Subcutaneous abdominal adipose tissue (tissue), 5 donors: ENCODE measurements around the gene FIGLA.

Experiments used
- H3K27ac ChIP-seq: one replicate; pipeline ENCODE4 v1.7.0; 2013; ENCODE audit warnings: low read depth, mild to moderate bottlenecking, inconsistent platforms, low read length, moderate library complexity
- H3K27me3 ChIP-seq, 5 donors: one replicate each; pipeline ENCODE4 v1.7.0; 2013; ENCODE audit warnings: low read length in 5 of 5, inconsistent platforms in 1 of 5; ENCODE audit not compliant: control insufficient read depth in 5 of 5, insufficient read depth in 4 of 5
- H3K36me3 ChIP-seq, 5 donors: one replicate each; pipeline ENCODE4 v1.7.0; 2013; ENCODE audit warnings: low read length in 5 of 5; ENCODE audit not compliant: control insufficient read depth in 5 of 5, insufficient read depth in 5 of 5
- H3K4me1 ChIP-seq, 5 donors: one replicate each; pipeline ENCODE4 v1.7.0; 2013; ENCODE audit warnings: low read length in 5 of 5, mild to moderate bottlenecking in 3 of 5, moderate library complexity in 1 of 5; ENCODE audit not compliant: control insufficient read depth in 5 of 5, insufficient read depth in 5 of 5
- H3K4me3 ChIP-seq, 5 donors: one replicate each; pipeline ENCODE4 v1.7.0; 2013; ENCODE audit warnings: low read length in 5 of 5, low read depth in 1 of 5
- H3K9ac ChIP-seq, 5 donors: one replicate each; pipeline ENCODE4 v1.7.0; 2013; ENCODE audit warnings: low read length in 5 of 5, mild to moderate bottlenecking in 4 of 5, moderate library complexity in 3 of 5
- H3K9me3 ChIP-seq, 5 donors: one replicate each; pipeline ENCODE4 v1.7.0; 2013; ENCODE audit warnings: low read length in 5 of 5; ENCODE audit not compliant: control insufficient read depth in 5 of 5
- donor health status: healthy.
- donor health status: healthy.
- donor health status: healthy.
- donor health status: healthy.
- donor health status: healthy.

Gene FIGLA

GRCh38 chr2:70790136-70790828 is at the start of gene FIGLA:
FIGLA (minus strand) TSS chr2:70790643; CDS start chr2:70790638, 5 bp downstream.
- Histone ChIP-seq H3K9me3 (no peaks in the 10 kb centered on the region), H3K36me3 (no peaks in the 10 kb centered on the region), H3K27me3 (peaks cover 7 to 38% (median 25%) of the 10 kb centered on the region in 5 donors), H3K4me3 (peak within 1 kb of the TSS; percentile 39 to 61 (median 51)), H3K9ac (peak within 1 kb of the TSS in 1 of 5 donors; percentile 30), H3K27ac (no peak within 1 kb of the TSS), H3K4me1 (peaks cover 0 to 12% (median 11%) of the 10 kb centered on the region in 5 donors)

GRCh38 chr2:70837980-70838925 is 47.8 kb upstream of the FIGLA start:
- no peaks in the 10 kb centered on the region for H3K9me3 ChIP-seq
- no peak overlapping the region for H3K4me3 ChIP-seq
- H3K4me1 ChIP-seq: peaks cover 0 to 9% (median 8%) of the 10 kb centered on the region in 5 donors
- no peak overlapping the region for H3K27ac ChIP-seq
- H3K36me3 ChIP-seq: no peaks in the 10 kb centered on the region
- H3K27me3 ChIP-seq: peaks cover 0 to 5% (median 0%) of the 10 kb centered on the region in 5 donors
- H3K9ac ChIP-seq: no peak overlapping the region

- no peaks in the 10 kb centered on the region for H3K36me3 ChIP-seq
- no peak within 1 kb of the TSS for H3K9ac ChIP-seq
- H3K4me3 ChIP-seq: no peak within 1 kb of the TSS
- peaks cover 0 to 12% (median 11%) of the 10 kb centered on the region in 5 donors for H3K4me1 ChIP-seq
- H3K27ac ChIP-seq: no peak within 1 kb of the TSS
- H3K9me3 ChIP-seq: no peaks in the 10 kb centered on the region
- no peaks in the 10 kb centered on the region for H3K27me3 ChIP-seq
These were observed 45.2 kb upstream of the FIGLA start, which contains the start of gene CD207 for GRCh38 chr2:70835643-70836042. CD207 (minus strand) TSS chr2:70835816; CDS start chr2:70835776, 40 bp downstream.

GRCh38 chr2:70834881-70835280 is 44.4 kb upstream of the FIGLA start:
- Histone ChIP-seq H3K9ac (no peak overlapping the region), H3K4me3 (no peak overlapping the region), H3K27ac (no peak overlapping the region), H3K4me1 (peaks cover 2 to 20% (median 18%) of the 10 kb centered on the region in 5 donors), H3K27me3 (no peaks in the 10 kb centered on the region), H3K9me3 (no peaks in the 10 kb centered on the region), H3K36me3 (no peaks in the 10 kb centered on the region)

GRCh38 chr2:70834106-70834505 is 43.7 kb upstream of the FIGLA start:
- Histone ChIP-seq H3K9me3 (no peaks in the 10 kb centered on the region), H3K36me3 (no peaks in the 10 kb centered on the region), H3K4me3 (no peak overlapping the region), H3K4me1 (peaks cover 3 to 25% (median 24%) of the 10 kb centered on the region in 5 donors), H3K9ac (no peak overlapping the region), H3K27me3 (no peaks in the 10 kb centered on the region), H3K27ac (no peak overlapping the region)

- H3K27ac ChIP-seq: no peak overlapping the region
- H3K27me3 ChIP-seq: no peaks in the 10 kb centered on the region
- H3K9ac ChIP-seq: no peak overlapping the region
- no peaks in the 10 kb centered on the region for H3K36me3 ChIP-seq
- H3K9me3 ChIP-seq: no peaks in the 10 kb centered on the region
- H3K4me3 ChIP-seq: no peak overlapping the region
- peaks cover 4 to 24% (median 20%) of the 10 kb centered on the region in 5 donors for H3K4me1 ChIP-seq
These were observed 42.8 kb upstream of the FIGLA start for GRCh38 chr2:70833246-70833645.

GRCh38 chr2:70832386-70832785 is 41.9 kb upstream of the FIGLA start:
- H3K27ac ChIP-seq: no peak overlapping the region
- H3K4me3 ChIP-seq: no peak overlapping the region
- no peaks in the 10 kb centered on the region for H3K27me3 ChIP-seq
- H3K4me1 ChIP-seq: peaks cover 4 to 27% (median 23%) of the 10 kb centered on the region in 5 donors
- no peak overlapping the region for H3K9ac ChIP-seq
- no peaks in the 10 kb centered on the region for H3K9me3 ChIP-seq
- H3K36me3 ChIP-seq: no peaks in the 10 kb centered on the region

- Histone ChIP-seq H3K27ac (no peak overlapping the region), H3K4me1 (peaks cover 4 to 27% (median 23%) of the 10 kb centered on the region in 5 donors), H3K9me3 (no peaks in the 10 kb centered on the region), H3K4me3 (no peak overlapping the region), H3K36me3 (no peaks in the 10 kb centered on the region), H3K27me3 (no peaks in the 10 kb centered on the region), H3K9ac (no peak overlapping the region)
These were observed 41.4 kb upstream of the FIGLA start for GRCh38 chr2:70831861-70832260.

GRCh38 chr2:70830366-70830765 is 39.9 kb upstream of the FIGLA start:
- Histone ChIP-seq H3K9ac (no peak overlapping the region), H3K36me3 (no peaks in the 10 kb centered on the region), H3K4me3 (no peak overlapping the region), H3K27ac (no peak overlapping the region), H3K27me3 (no peaks in the 10 kb centered on the region), H3K4me1 (peaks cover 4 to 27% (median 23%) of the 10 kb centered on the region in 5 donors), H3K9me3 (no peaks in the 10 kb centered on the region)

- no peak overlapping the region for H3K27ac ChIP-seq
- H3K4me1 ChIP-seq: peaks cover 4 to 27% (median 23%) of the 10 kb centered on the region in 5 donors
- H3K9me3 ChIP-seq: no peaks in the 10 kb centered on the region
- no peaks in the 10 kb centered on the region for H3K27me3 ChIP-seq
- no peak overlapping the region for H3K4me3 ChIP-seq
- no peaks in the 10 kb centered on the region for H3K36me3 ChIP-seq
- H3K9ac ChIP-seq: no peak overlapping the region
These were observed 39.5 kb upstream of the FIGLA start for GRCh38 chr2:70829916-70830315.
